ENCODE results near the gene VIPR2. TPM values are rescaled to one million over a fixed set of nuclear protein-coding genes. Genes with fewer than 3 reads are reported as not detected.

VIPR2 gene
- total RNA-seq, 4 donors from 2014 or later = 0.38 to 2.4 (median 0.56) TPM

- TF ChIP-seq, protein P1, sequence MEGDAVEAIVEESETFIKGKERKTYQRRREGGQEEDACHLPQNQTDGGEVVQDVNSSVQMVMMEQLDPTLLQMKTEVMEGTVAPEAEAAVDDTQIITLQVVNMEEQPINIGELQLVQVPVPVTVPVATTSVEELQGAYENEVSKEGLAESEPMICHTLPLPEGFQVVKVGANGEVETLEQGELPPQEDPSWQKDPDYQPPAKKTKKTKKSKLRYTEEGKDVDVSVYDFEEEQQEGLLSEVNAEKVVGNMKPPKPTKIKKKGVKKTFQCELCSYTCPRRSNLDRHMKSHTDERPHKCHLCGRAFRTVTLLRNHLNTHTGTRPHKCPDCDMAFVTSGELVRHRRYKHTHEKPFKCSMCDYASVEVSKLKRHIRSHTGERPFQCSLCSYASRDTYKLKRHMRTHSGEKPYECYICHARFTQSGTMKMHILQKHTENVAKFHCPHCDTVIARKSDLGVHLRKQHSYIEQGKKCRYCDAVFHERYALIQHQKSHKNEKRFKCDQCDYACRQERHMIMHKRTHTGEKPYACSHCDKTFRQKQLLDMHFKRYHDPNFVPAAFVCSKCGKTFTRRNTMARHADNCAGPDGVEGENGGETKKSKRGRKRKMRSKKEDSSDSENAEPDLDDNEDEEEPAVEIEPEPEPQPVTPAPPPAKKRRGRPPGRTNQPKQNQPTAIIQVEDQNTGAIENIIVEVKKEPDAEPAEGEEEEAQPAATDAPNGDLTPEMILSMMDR (IDR thresholded peaks at IDR 0.05; ENCODE audit: low read depth) = no peak
Observed at GRCh38 chr7:159023746-159024145, 120.9 kb downstream of the VIPR2 start.

- TF ChIP-seq, protein P1 (IDR thresholded peaks at IDR 0.05; ENCODE audit: low read depth) = no peak
Observed at GRCh38 chr7:159023206-159023605, 121.5 kb downstream of the VIPR2 start.

DNA sequence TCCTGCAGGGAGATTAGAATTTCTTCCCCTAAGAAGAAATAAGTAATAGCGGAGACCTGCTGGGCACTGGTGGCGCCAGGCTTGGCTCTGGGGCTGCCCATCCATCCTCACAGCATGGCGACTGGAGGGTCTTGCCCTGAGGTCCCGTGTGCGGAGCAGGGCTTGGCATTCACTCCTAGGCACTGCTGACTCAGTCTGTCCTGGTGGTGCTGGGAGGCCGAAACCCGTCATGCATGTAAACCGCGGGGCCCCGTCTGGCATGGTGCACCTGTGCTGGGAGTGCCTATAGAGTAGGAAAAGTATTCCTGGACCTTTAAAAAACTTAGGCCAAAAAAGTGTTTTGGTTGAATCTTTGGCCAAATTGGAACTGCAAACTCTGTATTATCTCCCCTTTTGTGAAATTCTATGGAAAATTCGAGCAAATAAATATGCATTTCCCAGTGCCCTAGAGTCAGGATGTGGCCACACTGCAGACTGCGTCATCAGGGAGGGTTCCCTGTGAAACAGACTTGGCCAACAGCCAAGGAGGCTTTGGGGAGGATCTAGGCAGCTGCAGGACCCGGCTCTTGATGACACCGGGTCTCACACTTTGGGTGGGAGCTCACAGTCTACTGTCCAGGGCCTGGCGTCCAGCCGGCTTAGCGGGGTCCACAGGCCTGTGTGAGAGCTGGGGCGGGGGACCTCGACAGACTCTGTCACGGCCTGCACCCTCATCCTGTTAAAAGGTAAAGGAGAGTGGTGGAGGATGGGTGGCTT is 122.3 kb downstream of the VIPR2 start:
- TF ChIP-seq, protein P1 (IDR thresholded peaks at IDR 0.05; ENCODE audit: low read depth) = no peak

- TF ChIP-seq, protein P1 (IDR thresholded peaks at IDR 0.05; ENCODE audit: low read depth) = no peak
Observed at GRCh38 chr7:159020987-159021386, 123.7 kb downstream of the VIPR2 start.

GRCh38 chr7:159019111-159019510 is 125.6 kb downstream of the VIPR2 start:
- TF ChIP-seq, protein P1 (IDR thresholded peaks at IDR 0.05; ENCODE audit: low read depth) = no peak

- TF ChIP-seq, protein P1 (IDR thresholded peaks at IDR 0.05; ENCODE audit: low read depth) = no peak
Observed at GRCh38 chr7:159017741-159018140, 126.9 kb downstream of the VIPR2 start.

DNA sequence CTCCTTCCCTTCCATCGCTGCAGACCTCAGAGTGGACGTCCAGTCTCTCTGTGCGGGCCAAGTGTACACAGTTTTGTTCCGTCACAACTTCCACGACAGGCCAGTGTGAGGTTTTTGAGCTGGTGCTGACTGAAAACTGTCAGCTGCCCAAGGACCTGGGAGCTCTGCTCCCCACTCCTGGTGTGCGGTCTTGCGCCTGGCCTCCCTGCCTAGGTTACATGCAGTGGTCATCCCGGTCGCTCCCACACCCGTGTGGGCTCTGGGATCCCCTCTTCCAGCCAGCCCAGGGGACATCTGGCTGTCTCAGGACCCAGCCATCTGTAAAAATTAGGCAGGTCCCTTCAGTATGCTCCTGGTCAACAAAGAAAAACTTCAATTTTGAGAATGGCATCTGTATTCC is 127.5 kb downstream of the VIPR2 start:
- TF ChIP-seq, protein P1 (IDR thresholded peaks at IDR 0.05; ENCODE audit: low read depth) = no peak

Data from subcutaneous adipose tissue (tissue), 4 donors.